ENCODE measurements around the gene CAPRIN1.
"Not testable (repeated sequence)": the region's sequence is repeated elsewhere in the genome, so short reads cannot be mapped to it uniquely, and the experiment has no call there.

CAPRIN1 gene

DNA sequence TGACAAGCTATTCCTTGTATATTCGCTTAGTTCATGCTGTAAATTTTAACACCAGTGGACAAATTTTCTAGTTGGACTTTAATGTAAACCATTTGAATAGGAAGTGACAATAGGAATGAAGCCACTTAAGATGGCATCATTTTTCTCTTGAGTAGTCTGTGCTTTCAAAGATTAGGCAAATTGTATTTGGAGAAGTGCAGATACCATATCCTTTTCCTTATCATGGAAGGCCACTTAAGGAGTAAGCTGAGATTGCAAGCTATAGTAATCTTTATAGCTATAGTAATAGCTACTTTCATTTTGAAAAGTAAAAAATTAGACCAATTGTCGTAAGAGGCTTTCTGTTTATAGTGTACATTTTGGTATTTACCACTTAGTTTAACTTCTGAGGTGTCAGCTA lies 12.8 kb downstream of the CAPRIN1 start:
- Histone ChIP-seq H3K27ac (ENCODE audit: low read depth, low read length) (no peak overlapping the region), H3K4me1 (ENCODE audit: control insufficient read depth in 1 of 2, insufficient read depth in 2 of 2, low read length in 2 of 2) (peaks cover 12 to 25% of the 10 kb centered on the region in 2 donors), H3K4me3 (ENCODE audit: low read depth in 1 of 2, low read length in 2 of 2) (no peak overlapping the region), H3K9ac (ENCODE audit: low read depth in 1 of 2, low read length in 2 of 2) (no peak overlapping the region), H3K27me3 (ENCODE audit: control insufficient read depth in 1 of 2, insufficient read depth in 2 of 2, low read length in 2 of 2) (no peaks in the 10 kb centered on the region), H3K9me3 (ENCODE audit: control insufficient read depth in 1 of 2, low read length in 2 of 2) (no peaks in the 10 kb centered on the region), H3K36me3 (ENCODE audit: control insufficient read depth in 1 of 2, insufficient read depth in 2 of 2, low read length in 2 of 2) (peaks cover 12 to 25% of the 10 kb centered on the region in 2 donors)

DNA sequence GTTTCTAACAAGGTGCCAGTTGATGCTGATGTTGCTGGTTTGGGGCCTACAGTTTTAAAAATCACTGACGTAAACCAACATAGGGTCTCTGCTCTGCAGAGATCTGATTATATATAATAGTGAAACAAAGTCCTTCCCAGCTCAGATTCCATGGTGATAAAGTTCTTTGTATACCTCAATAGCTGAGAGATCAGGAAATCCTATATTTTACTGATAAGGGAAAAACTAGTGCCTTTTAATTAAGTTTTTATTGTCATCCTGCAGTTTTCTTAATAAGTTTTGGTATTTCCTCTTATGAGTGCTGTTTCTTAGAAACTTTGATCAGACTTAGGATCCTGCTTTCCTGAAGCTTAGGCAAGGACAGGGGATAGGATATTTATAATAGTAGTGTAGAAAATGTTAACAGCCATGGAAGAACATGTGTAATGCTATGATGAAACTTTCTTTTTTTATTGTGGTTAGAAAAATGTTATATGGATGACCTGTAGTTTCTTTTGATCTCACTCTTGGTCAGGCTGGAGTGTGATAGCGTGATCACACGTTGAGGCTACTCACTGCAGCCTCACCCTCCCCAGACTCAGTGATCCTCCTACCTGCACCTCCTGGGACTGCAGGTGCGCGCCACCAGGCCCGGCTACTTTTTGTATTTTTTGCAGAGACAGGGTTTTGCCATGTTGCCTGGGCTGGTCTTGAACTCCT lies 14.1 kb downstream of the CAPRIN1 start:
- Histone ChIP-seq H3K36me3 (ENCODE audit: control insufficient read depth in 1 of 2, insufficient read depth in 2 of 2, low read length in 2 of 2) (peaks cover 15 to 25% of the 10 kb centered on the region in 2 donors), H3K4me1 (ENCODE audit: control insufficient read depth in 1 of 2, insufficient read depth in 2 of 2, low read length in 2 of 2) (peaks cover 12 to 31% of the 10 kb centered on the region in 2 donors), H3K4me3 (ENCODE audit: low read depth in 1 of 2, low read length in 2 of 2) (no peak overlapping the region), H3K9ac (ENCODE audit: low read depth in 1 of 2, low read length in 2 of 2) (no peak overlapping the region), H3K27ac (ENCODE audit: low read depth, low read length) (no peak overlapping the region), H3K27me3 (ENCODE audit: control insufficient read depth in 1 of 2, insufficient read depth in 2 of 2, low read length in 2 of 2) (no peaks in the 10 kb centered on the region), H3K9me3 (ENCODE audit: control insufficient read depth in 1 of 2, low read length in 2 of 2) (no peaks in the 10 kb centered on the region)

DNA sequence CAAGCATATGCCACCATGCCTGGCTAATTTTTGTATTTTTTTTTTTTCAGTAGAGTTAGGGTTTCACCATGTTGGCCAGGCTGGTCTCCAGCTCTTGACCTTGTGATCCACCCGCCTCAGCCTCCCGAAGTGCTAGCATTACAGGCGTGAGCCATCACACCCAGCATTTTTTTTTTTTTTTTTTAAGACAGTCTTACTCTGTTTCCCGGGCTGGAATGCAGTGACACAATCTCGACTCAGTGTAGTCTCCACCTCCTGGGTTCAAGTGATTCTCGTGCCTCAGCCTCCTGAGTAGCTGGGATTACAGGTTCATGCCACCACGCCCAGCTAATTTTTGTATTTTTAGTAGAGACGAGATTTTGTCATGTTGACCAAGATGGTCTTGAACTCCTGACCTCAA lies 15.2 kb downstream of the CAPRIN1 start:
- H3K9me3 ChIP-seq (ENCODE audit: control insufficient read depth in 1 of 2, low read length in 2 of 2); H3K27me3 ChIP-seq (ENCODE audit: control insufficient read depth in 1 of 2, insufficient read depth in 2 of 2, low read length in 2 of 2); H3K9ac ChIP-seq (ENCODE audit: low read depth in 1 of 2, low read length in 2 of 2); H3K27ac ChIP-seq (ENCODE audit: low read depth, low read length); H3K4me3 ChIP-seq (ENCODE audit: low read depth in 1 of 2, low read length in 2 of 2): not testable (repeated sequence)
- H3K4me1 ChIP-seq (ENCODE audit: control insufficient read depth in 1 of 2, insufficient read depth in 2 of 2, low read length in 2 of 2) = peaks cover 12 to 31% of the 10 kb centered on the region in 2 donors
- H3K36me3 ChIP-seq (ENCODE audit: control insufficient read depth in 1 of 2, insufficient read depth in 2 of 2, low read length in 2 of 2) = peaks cover 17 to 21% of the 10 kb centered on the region in 2 donors

DNA sequence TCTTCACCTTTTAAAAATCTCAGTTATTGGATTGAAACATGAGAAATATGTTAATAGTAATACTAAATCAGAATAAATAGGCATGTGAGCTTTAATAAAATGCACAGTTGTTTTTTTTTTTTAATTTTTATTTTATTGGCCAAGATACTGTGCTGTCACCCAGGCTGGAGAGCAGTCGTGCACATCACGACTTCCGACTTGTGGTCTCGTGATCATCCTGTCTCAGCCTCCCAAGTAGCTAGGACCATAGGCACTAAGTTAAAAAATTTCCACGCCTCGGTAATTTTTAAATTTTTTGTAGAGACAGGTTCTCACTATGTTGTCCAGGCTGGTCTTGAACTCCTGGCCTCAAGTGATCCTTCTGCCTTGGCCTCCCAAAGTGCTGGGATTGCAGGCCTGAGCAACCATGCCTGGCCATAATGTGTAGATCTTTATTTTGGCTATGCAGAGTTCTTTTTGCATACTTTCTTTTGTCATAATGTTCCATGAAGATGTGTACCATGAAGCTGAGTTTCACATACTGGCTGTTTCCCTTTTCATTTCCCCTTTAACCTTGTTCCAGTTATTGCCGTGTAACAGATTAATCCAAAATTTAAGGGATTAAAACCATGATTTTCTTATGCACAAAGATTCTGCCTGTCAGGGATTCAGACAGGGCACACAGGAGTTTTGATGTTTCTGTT lies 16.0 kb downstream of the CAPRIN1 start:
- peaks cover 12 to 31% of the 10 kb centered on the region in 2 donors for H3K4me1 ChIP-seq (ENCODE audit: control insufficient read depth in 1 of 2, insufficient read depth in 2 of 2, low read length in 2 of 2)
- no peak overlapping the region for H3K9ac ChIP-seq (ENCODE audit: low read depth in 1 of 2, low read length in 2 of 2)
- no peaks in the 10 kb centered on the region for H3K27me3 ChIP-seq (ENCODE audit: control insufficient read depth in 1 of 2, insufficient read depth in 2 of 2, low read length in 2 of 2)
- H3K27ac ChIP-seq (ENCODE audit: low read depth, low read length) = no peak overlapping the region
- H3K9me3 ChIP-seq (ENCODE audit: control insufficient read depth in 1 of 2, low read length in 2 of 2) = no peaks in the 10 kb centered on the region
- no peak overlapping the region for H3K4me3 ChIP-seq (ENCODE audit: low read depth in 1 of 2, low read length in 2 of 2)
- peaks cover 16 to 24% of the 10 kb centered on the region in 2 donors for H3K36me3 ChIP-seq (ENCODE audit: control insufficient read depth in 1 of 2, insufficient read depth in 2 of 2, low read length in 2 of 2)

DNA sequence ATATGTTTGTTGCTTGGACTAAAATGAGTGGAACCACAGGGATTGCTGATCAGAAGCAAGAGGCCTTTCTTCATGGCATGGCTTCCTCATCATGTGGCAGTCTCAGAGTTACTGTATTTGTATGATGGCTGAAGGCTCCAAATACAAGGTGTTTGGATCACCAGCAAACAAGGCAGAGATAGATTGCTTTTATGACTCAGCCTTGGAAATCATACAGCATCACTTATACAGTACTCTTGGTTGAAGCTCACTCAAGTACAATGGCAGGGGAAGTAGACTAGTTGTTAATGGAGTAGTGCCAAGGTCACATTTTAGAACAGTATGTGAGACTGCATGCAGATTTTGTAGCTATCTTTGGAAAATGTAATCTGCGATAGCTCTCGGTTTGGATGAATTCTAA lies 16.6 kb downstream of the CAPRIN1 start:
- peaks cover 22 to 27% of the 10 kb centered on the region in 2 donors for H3K36me3 ChIP-seq (ENCODE audit: control insufficient read depth in 1 of 2, insufficient read depth in 2 of 2, low read length in 2 of 2)
- no peaks in the 10 kb centered on the region for H3K9me3 ChIP-seq (ENCODE audit: control insufficient read depth in 1 of 2, low read length in 2 of 2)
- no peak overlapping the region for H3K4me3 ChIP-seq (ENCODE audit: low read depth in 1 of 2, low read length in 2 of 2)
- peaks cover 12 to 28% of the 10 kb centered on the region in 2 donors for H3K4me1 ChIP-seq (ENCODE audit: control insufficient read depth in 1 of 2, insufficient read depth in 2 of 2, low read length in 2 of 2)
- no peak overlapping the region for H3K27ac ChIP-seq (ENCODE audit: low read depth, low read length)
- no peak overlapping the region for H3K9ac ChIP-seq (ENCODE audit: low read depth in 1 of 2, low read length in 2 of 2)
- no peaks in the 10 kb centered on the region for H3K27me3 ChIP-seq (ENCODE audit: control insufficient read depth in 1 of 2, insufficient read depth in 2 of 2, low read length in 2 of 2)

DNA sequence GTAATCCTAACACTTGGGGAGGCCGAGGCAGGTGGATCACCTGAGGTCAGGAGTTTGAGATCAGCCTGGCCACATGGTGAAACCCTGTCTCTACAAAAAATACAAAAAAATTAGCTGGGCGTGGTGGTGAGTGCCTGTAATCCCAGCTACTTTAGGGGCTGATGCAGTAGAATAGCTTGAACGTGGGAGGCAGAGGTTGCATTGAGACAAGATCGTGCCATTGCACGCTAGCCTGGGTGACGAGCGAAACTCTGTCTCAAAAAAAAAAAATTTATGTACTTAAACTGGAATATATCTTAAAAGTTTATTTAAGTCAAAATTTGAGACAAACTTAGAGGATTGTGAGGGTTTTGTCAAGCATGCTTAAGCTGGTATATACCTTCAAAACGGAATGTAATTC lies 19.8 kb downstream of the CAPRIN1 start:
- peaks cover 15 to 27% of the 10 kb centered on the region in 2 donors for H3K4me1 ChIP-seq (ENCODE audit: control insufficient read depth in 1 of 2, insufficient read depth in 2 of 2, low read length in 2 of 2)
- not testable (repeated sequence) for H3K27ac ChIP-seq (ENCODE audit: low read depth, low read length); H3K9me3 ChIP-seq (ENCODE audit: control insufficient read depth in 1 of 2, low read length in 2 of 2); H3K4me3 ChIP-seq (ENCODE audit: low read depth in 1 of 2, low read length in 2 of 2); H3K27me3 ChIP-seq (ENCODE audit: control insufficient read depth in 1 of 2, insufficient read depth in 2 of 2, low read length in 2 of 2); H3K9ac ChIP-seq (ENCODE audit: low read depth in 1 of 2, low read length in 2 of 2)
- peaks cover 24 to 42% of the 10 kb centered on the region in 2 donors for H3K36me3 ChIP-seq (ENCODE audit: control insufficient read depth in 1 of 2, insufficient read depth in 2 of 2, low read length in 2 of 2)

DNA sequence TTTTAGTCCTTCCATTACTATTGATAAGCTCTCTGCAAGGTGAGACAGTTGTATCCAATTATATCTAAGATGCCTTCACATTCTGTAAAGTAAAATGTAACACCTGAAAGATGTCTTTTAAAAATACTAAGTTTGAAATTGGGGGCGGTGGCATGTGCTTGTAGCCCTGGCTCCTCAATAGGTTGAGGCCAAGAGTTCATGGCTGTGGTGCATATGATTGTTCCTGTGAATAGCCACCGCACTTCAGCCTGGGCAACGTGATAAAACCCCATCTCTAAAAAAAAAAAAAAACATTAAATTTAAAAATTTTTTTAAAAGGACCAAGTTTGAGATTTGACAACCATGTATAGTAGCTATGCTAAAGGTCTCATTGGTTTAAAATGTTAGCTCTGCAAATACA lies 20.5 kb downstream of the CAPRIN1 start:
- Histone ChIP-seq H3K27ac (ENCODE audit: low read depth, low read length) (no peak overlapping the region), H3K4me1 (ENCODE audit: control insufficient read depth in 1 of 2, insufficient read depth in 2 of 2, low read length in 2 of 2) (peaks cover 15 to 27% of the 10 kb centered on the region in 2 donors), H3K4me3 (ENCODE audit: low read depth in 1 of 2, low read length in 2 of 2) (no peak overlapping the region), H3K36me3 (ENCODE audit: control insufficient read depth in 1 of 2, insufficient read depth in 2 of 2, low read length in 2 of 2) (peaks cover 29 to 49% of the 10 kb centered on the region in 2 donors), H3K9ac (ENCODE audit: low read depth in 1 of 2, low read length in 2 of 2) (no peak overlapping the region), H3K27me3 (ENCODE audit: control insufficient read depth in 1 of 2, insufficient read depth in 2 of 2, low read length in 2 of 2) (no peaks in the 10 kb centered on the region), H3K9me3 (ENCODE audit: control insufficient read depth in 1 of 2, low read length in 2 of 2) (no peaks in the 10 kb centered on the region)

DNA sequence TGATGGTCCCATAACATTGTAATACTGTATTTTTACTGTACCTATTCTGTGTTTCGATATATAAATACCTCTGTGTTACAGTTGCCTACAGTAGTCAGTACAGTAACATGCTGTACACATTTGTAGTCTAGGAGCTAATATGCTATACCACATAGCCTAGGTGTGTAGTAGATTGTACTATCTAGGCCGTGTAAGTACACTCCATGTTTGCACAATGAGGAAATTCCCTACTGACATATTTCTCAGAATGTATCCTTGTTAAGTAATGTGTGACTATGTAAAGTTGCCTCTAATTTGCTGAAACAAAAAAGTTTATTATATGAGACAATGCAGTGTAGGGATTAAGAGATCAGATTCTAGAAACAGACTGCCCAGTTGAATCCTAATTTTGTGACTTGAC lies 21.3 kb downstream of the CAPRIN1 start:
- Histone ChIP-seq H3K4me3 (ENCODE audit: low read depth in 1 of 2, low read length in 2 of 2) (no peak overlapping the region), H3K27ac (ENCODE audit: low read depth, low read length) (no peak overlapping the region), H3K36me3 (ENCODE audit: control insufficient read depth in 1 of 2, insufficient read depth in 2 of 2, low read length in 2 of 2) (peaks cover 35 to 57% of the 10 kb centered on the region in 2 donors), H3K9ac (ENCODE audit: low read depth in 1 of 2, low read length in 2 of 2) (no peak overlapping the region), H3K27me3 (ENCODE audit: control insufficient read depth in 1 of 2, insufficient read depth in 2 of 2, low read length in 2 of 2) (no peaks in the 10 kb centered on the region), H3K9me3 (ENCODE audit: control insufficient read depth in 1 of 2, low read length in 2 of 2) (no peaks in the 10 kb centered on the region), H3K4me1 (ENCODE audit: control insufficient read depth in 1 of 2, insufficient read depth in 2 of 2, low read length in 2 of 2) (peaks cover 11 to 22% of the 10 kb centered on the region in 2 donors)

DNA sequence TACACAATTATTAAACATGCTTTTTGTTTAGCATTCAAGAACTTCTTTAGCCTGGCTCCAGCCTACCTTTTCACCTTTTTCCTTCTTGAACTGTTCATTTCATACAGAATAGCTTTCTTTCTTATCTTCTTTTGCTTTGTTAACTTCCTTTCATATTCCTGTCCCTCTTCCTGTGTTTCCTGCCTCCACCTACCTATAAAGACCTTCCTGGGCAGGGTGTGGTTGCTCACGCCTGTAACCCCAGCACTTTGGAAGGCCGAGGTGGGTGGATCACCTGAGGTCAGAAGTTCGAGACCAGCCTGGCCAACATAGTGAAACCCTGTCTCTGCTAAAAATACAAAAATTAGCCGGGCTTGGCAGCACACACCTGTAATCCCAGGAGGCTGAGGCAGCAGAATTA lies 22.9 kb downstream of the CAPRIN1 start:
- H3K27ac ChIP-seq (ENCODE audit: low read depth, low read length) = no peak overlapping the region
- peaks cover 46 to 71% of the 10 kb centered on the region in 2 donors for H3K36me3 ChIP-seq (ENCODE audit: control insufficient read depth in 1 of 2, insufficient read depth in 2 of 2, low read length in 2 of 2)
- H3K9me3 ChIP-seq (ENCODE audit: control insufficient read depth in 1 of 2, low read length in 2 of 2) = no peaks in the 10 kb centered on the region
- no peak overlapping the region for H3K4me3 ChIP-seq (ENCODE audit: low read depth in 1 of 2, low read length in 2 of 2)
- H3K9ac ChIP-seq (ENCODE audit: low read depth in 1 of 2, low read length in 2 of 2) = no peak overlapping the region
- peaks cover 7 to 18% of the 10 kb centered on the region in 2 donors for H3K4me1 ChIP-seq (ENCODE audit: control insufficient read depth in 1 of 2, insufficient read depth in 2 of 2, low read length in 2 of 2)
- H3K27me3 ChIP-seq (ENCODE audit: control insufficient read depth in 1 of 2, insufficient read depth in 2 of 2, low read length in 2 of 2) = no peaks in the 10 kb centered on the region

DNA sequence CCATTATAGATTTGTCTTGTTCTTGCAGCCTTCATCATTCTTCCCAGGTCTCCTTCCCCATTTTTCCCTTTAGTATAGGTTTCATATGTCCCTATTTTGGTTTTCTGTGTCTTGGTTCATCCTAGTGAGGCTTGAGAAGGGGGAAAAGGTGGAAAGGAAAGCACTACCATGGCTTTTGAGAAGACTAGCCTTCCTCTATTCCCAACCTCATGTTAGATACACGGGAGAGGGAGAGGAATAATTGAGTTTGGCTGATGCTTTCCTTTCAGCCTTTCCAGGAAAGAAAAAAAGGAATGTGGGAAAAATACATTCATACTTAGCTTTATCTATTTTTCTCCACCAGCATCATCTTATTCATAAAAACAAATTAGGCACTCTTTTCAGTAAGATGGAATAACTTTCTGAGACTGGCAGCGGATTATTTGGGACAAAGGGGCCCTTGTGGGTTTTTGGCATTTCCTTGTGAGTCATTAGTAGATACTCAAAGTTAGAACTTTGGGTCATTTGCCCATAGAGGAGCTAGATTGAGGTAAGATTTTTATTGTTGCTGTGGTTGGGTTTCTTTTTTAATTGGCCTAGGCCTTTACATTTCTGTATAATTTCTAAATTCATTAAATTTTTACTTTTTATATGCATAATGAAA lies 23.8 kb downstream of the CAPRIN1 start:
- Histone ChIP-seq H3K9me3 (ENCODE audit: control insufficient read depth in 1 of 2, low read length in 2 of 2) (no peaks in the 10 kb centered on the region), H3K4me3 (ENCODE audit: low read depth in 1 of 2, low read length in 2 of 2) (no peak overlapping the region), H3K27me3 (ENCODE audit: control insufficient read depth in 1 of 2, insufficient read depth in 2 of 2, low read length in 2 of 2) (no peaks in the 10 kb centered on the region), H3K27ac (ENCODE audit: low read depth, low read length) (no peak overlapping the region), H3K9ac (ENCODE audit: low read depth in 1 of 2, low read length in 2 of 2) (no peak overlapping the region), H3K36me3 (ENCODE audit: control insufficient read depth in 1 of 2, insufficient read depth in 2 of 2, low read length in 2 of 2) (peaks cover 49 to 78% of the 10 kb centered on the region in 2 donors), H3K4me1 (ENCODE audit: control insufficient read depth in 1 of 2, insufficient read depth in 2 of 2, low read length in 2 of 2) (peaks cover 7 to 12% of the 10 kb centered on the region in 2 donors)

All from duodenal mucosa (tissue), 2 donors.